ENCODE data around the gene SPINK14. TPM values are rescaled to one million over a fixed set of nuclear protein-coding genes. Genes with fewer than 3 reads are reported as not detected.

Gene SPINK14
- total and polyA plus RNA-seq, 2 of the 13 experiments (the other 11 are each of a cell fraction or from before 2014, with no cell fraction given): not detected

- Histone ChIP-seq H4K20me1 (ENCODE audit: insufficient read depth, low read length) (no peaks in the 10 kb centered on the region), H3K4me3 (replicated peaks in 1 of 3; ENCODE audit: insufficient read depth in 1 of 3, low read depth in 2 of 3, low read length in 3 of 3) (no peak overlapping the region), H3K27me3 (ENCODE audit: control insufficient read depth in 1 of 2, insufficient read depth in 2 of 2, low read length in 2 of 2) (no peaks in the 10 kb centered on the region), H3K4me2 (ENCODE audit: low read depth, low read length) (no peak overlapping the region; the same call in 1 of the 2 replicates), H3K36me3 (replicated peaks in 1 of 2; ENCODE audit: control insufficient read depth in 1 of 2, insufficient read depth in 2 of 2, low read length in 2 of 2) (no peaks in the 10 kb centered on the region), H3K9me3 (ENCODE audit: low read length) (no peaks in the 10 kb centered on the region), H3K27ac (ENCODE audit: extremely low read length, insufficient read depth, low read length) (no peak overlapping the region), H3K9ac (ENCODE audit: insufficient read depth, low read depth, low read length) (no peak overlapping the region), H3K4me1 (ENCODE audit: insufficient read depth, low read length) (peaks cover 35% of the 10 kb centered on the region), H2AFZ (ENCODE audit: low read length) (no peak overlapping the region), H3K79me2 (ENCODE audit: insufficient read depth, low read length) (no peaks in the 10 kb centered on the region)
- peak; percentile 77 for DNase-seq (ENCODE audit: low spot score)
- POLR2A ChIA-PET: interaction anchor here (0.6 to 0.7 kb wide), 2 partner anchors 252 to 655 kb away, joined by 3 to 4 read pairs; no protein-coding TSS in a partner anchor
- no TSS peak for BruUV-seq (replicated peaks)
- in situ Hi-C loops (cut with HindIII; ENCODE audit: extremely low pct_ligation_motif_present, low pct_unique_long_range_greater_than_20kb): no loop called here
- ATAC-seq: peak; percentile 83
- intact Hi-C loops (cut with micrococcal nuclease; ENCODE audit: unreplicated experiment): loop anchor here (10.0 kb wide), 2 partner anchors 239 to 311 kb away; partner anchors contain the start of genes FBXO38 and SPINK1
- CTCF ChIA-PET (ENCODE audit: low intra/inter-chr PET ratio, low total read pairs): no interaction called here
- FAIRE-seq: peak; percentile 83
- no peak for TF ChIP-seq SOX6 (IDR thresholded peaks at IDR 0.05)
- TF ChIP-seq SOX6 (CRISPR knock-in tag; IDR thresholded peaks at IDR 0.05): peak; percentile 53; the same call in 1 of the 2 replicates
- TF ChIP-seq, protein P1, sequence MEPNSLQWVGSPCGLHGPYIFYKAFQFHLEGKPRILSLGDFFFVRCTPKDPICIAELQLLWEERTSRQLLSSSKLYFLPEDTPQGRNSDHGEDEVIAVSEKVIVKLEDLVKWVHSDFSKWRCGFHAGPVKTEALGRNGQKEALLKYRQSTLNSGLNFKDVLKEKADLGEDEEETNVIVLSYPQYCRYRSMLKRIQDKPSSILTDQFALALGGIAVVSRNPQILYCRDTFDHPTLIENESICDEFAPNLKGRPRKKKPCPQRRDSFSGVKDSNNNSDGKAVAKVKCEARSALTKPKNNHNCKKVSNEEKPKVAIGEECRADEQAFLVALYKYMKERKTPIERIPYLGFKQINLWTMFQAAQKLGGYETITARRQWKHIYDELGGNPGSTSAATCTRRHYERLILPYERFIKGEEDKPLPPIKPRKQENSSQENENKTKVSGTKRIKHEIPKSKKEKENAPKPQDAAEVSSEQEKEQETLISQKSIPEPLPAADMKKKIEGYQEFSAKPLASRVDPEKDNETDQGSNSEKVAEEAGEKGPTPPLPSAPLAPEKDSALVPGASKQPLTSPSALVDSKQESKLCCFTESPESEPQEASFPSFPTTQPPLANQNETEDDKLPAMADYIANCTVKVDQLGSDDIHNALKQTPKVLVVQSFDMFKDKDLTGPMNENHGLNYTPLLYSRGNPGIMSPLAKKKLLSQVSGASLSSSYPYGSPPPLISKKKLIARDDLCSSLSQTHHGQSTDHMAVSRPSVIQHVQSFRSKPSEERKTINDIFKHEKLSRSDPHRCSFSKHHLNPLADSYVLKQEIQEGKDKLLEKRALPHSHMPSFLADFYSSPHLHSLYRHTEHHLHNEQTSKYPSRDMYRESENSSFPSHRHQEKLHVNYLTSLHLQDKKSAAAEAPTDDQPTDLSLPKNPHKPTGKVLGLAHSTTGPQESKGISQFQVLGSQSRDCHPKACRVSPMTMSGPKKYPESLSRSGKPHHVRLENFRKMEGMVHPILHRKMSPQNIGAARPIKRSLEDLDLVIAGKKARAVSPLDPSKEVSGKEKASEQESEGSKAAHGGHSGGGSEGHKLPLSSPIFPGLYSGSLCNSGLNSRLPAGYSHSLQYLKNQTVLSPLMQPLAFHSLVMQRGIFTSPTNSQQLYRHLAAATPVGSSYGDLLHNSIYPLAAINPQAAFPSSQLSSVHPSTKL (CRISPR knock-in tag; IDR thresholded peaks at IDR 0.05): peak; percentile 82
- TF ChIP-seq, protein P2, sequence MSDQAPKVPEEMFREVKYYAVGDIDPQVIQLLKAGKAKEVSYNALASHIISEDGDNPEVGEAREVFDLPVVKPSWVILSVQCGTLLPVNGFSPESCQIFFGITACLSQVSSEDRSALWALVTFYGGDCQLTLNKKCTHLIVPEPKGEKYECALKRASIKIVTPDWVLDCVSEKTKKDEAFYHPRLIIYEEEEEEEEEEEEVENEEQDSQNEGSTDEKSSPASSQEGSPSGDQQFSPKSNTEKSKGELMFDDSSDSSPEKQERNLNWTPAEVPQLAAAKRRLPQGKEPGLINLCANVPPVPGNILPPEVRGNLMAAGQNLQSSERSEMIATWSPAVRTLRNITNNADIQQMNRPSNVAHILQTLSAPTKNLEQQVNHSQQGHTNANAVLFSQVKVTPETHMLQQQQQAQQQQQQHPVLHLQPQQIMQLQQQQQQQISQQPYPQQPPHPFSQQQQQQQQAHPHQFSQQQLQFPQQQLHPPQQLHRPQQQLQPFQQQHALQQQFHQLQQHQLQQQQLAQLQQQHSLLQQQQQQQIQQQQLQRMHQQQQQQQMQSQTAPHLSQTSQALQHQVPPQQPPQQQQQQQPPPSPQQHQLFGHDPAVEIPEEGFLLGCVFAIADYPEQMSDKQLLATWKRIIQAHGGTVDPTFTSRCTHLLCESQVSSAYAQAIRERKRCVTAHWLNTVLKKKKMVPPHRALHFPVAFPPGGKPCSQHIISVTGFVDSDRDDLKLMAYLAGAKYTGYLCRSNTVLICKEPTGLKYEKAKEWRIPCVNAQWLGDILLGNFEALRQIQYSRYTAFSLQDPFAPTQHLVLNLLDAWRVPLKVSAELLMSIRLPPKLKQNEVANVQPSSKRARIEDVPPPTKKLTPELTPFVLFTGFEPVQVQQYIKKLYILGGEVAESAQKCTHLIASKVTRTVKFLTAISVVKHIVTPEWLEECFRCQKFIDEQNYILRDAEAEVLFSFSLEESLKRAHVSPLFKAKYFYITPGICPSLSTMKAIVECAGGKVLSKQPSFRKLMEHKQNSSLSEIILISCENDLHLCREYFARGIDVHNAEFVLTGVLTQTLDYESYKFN (CRISPR knock-in tag; conservative IDR thresholded peaks at IDR 0.05): peak; percentile 44
- TF ChIP-seq SOX13 (IDR thresholded peaks at IDR 0.05): no peak
- peak in 1 of 2 experiments; percentile 77; a peak in 2 of 4 replicates for TF ChIP-seq SOX13 (CRISPR knock-in tag; conservative IDR thresholded peaks at IDR 0.05 in 1 of 2, IDR thresholded peaks at IDR 0.05 in 1 of 2)
- no peak for TF ChIP-seq PHF8 (CRISPR knock-in tag; IDR thresholded peaks at IDR 0.05)
- TF ChIP-seq FOXA1 (IDR thresholded peaks at IDR 0.05): no peak
- TF ChIP-seq FOXA1 (CRISPR knock-in tag; IDR thresholded peaks at IDR 0.05): peak; percentile 60; the same call in 1 of the 2 replicates
- TF ChIP-seq GFI1 (CRISPR knock-in tag; IDR thresholded peaks at IDR 0.05; ENCODE audit: borderline replicate concordance): no peak
- TF ChIP-seq ZNF530 (CRISPR knock-in tag; IDR thresholded peaks at IDR 0.05; ENCODE audit: low read depth): no peak
- peak; percentile 49; the same call in 1 of the 2 replicates for TF ChIP-seq NCOA2 (CRISPR knock-in tag; IDR thresholded peaks at IDR 0.05)
- TF ChIP-seq SOX5 (CRISPR knock-in tag; IDR thresholded peaks at IDR 0.05; ENCODE audit: borderline replicate concordance): peak; percentile 58; the same call in 1 of the 2 replicates
- no peak for TF ChIP-seq RFXANK (CRISPR knock-in tag; IDR thresholded peaks at IDR 0.05)
- no peak for TF ChIP-seq POLR2A (IDR thresholded peaks at IDR 0.05; ENCODE audit: insufficient read depth in 1 of 2, low read depth in 2 of 2, low read length in 2 of 2)
- peak; percentile 37; the same call in 1 of the 2 replicates for TF ChIP-seq NFIC (IDR thresholded peaks at IDR 0.05; ENCODE audit: low read length)
- peak; percentile 31; the same call in 1 of the 2 replicates for TF ChIP-seq BCL6 (CRISPR knock-in tag; IDR thresholded peaks at IDR 0.05)
- TF ChIP-seq HMG20A (CRISPR knock-in tag; IDR thresholded peaks at IDR 0.05; ENCODE audit: borderline replicate concordance): 0 out of 2 replicates have a peak, but pooled peaks have one; percentile 42
Observed at GRCh38 chr5:148145916-148146315, 22.4 kb upstream of the SPINK14 start.
